Smooth muscle cell (in vitro differentiated cells): ENCODE measurements around the gene GPR146. TPM values are rescaled to one million over a fixed set of nuclear protein-coding genes. Genes with fewer than 3 reads are reported as not detected.

Source experiments
- DNase-seq: peaks from one replicate; lab custom pipeline; 2025; ENCODE audit not compliant: unreplicated experiment; lab: John Stamatoyannopoulos, UW
- H2AFZ ChIP-seq: fragments of 200-600 bp; sonication (generic); 2 replicates; pipeline ENCODE4 v1.6.0; 2016; ENCODE audit warnings: antibody characterized with exemption, low read depth, mild to moderate bottlenecking
- H3F3A ChIP-seq: fragments of 200-600 bp; sonication (generic); 2 replicates; pipeline ENCODE4 v1.6.0; 2017; ENCODE audit warnings: antibody characterized with exemption, low read depth
- H3K27ac ChIP-seq: fragments of 200-600 bp; sonication (generic); 2 replicates; pipeline ENCODE4 v1.5.1; 2016; ENCODE audit warnings: low read depth, mild to moderate bottlenecking
- H3K27me3 ChIP-seq: fragments of 200-600 bp; sonication (generic); 2 replicates; pipeline ENCODE4 v1.6.1; 2016; ENCODE audit warnings: low read depth, mild to moderate bottlenecking
- H3K36me3 ChIP-seq: fragments of 200-600 bp; sonication (generic); 2 replicates; pipeline ENCODE4 v1.5.1; 2016; ENCODE audit warnings: low read depth
- H3K4me1 ChIP-seq: fragments of 200-600 bp; sonication (generic); 2 replicates; pipeline ENCODE4 v1.5.1; 2016; ENCODE audit warnings: low read depth
- H3K4me2 ChIP-seq: fragments of 200-600 bp; sonication (generic); 2 replicates; pipeline ENCODE4 v1.6.0; 2016; ENCODE audit warnings: mild to moderate bottlenecking
- H3K4me3 ChIP-seq: fragments of 200-600 bp; sonication (generic); 2 replicates; pipeline ENCODE4 v1.5.1; 2016; ENCODE audit warnings: mild to moderate bottlenecking
- H3K79me2 ChIP-seq: fragments of 200-600 bp; sonication (generic); 2 replicates; pipeline ENCODE4 v1.6.0; 2016; ENCODE audit warnings: low read depth, mild to moderate bottlenecking
- H3K9ac ChIP-seq: fragments of 200-600 bp; sonication (generic); 2 replicates; pipeline ENCODE4 v1.6.0; 2016; ENCODE audit warnings: low read depth
- H3K9me3 ChIP-seq: fragments of 200-600 bp; sonication (generic); replicated peaks from 2 replicates; pipeline ENCODE4 v1.5.1; 2016; ENCODE audit warnings: low read depth
- H4K20me1 ChIP-seq: fragments of 200-600 bp; sonication (generic); 2 replicates; pipeline ENCODE4 v1.6.0; 2016; ENCODE audit warnings: low read depth
- CTCF ChIP-seq: fragments of 200-600 bp; sonication (generic); IDR thresholded peaks from 2 replicates; pipeline ENCODE4 v1.5.1; 2017; ENCODE audit warnings: borderline replicate concordance, mild to moderate bottlenecking, antibody characterized with exemption; ENCODE audit not compliant: insufficient read depth, poor library complexity, severe bottlenecking
- WGBS: methylation state at CpG from one replicate; pipeline ENCODE4 v1.1.7; 2016; ENCODE audit warnings: low lambda C conversion rate; 5-methylcytosine and 5-hydroxymethylcytosine counted together
- polyA plus RNA-seq: library from polyadenylated mRNA; unstranded; fragments of >200 nt; fragmentation: Nextera tagmentation; extraction: Ambion mirVana; gene quantifications from 2 replicates; pipeline ENCODE4 v1.2.1, GENCODE V29; 2016
- total RNA-seq: library from RNA; depleted of rRNA; stranded (reverse); fragments of >200 nt; gene quantifications from 2 replicates; pipeline ENCODE4 v1.2.3, GENCODE V29; 2014

GPR146 gene
- total and polyA plus RNA-seq, 2 experiments from 2014 or later, result 1.8 to 2.2 TPM

GRCh38 chr7:1081931-1082401 lies 37.6 kb downstream of the GPR146 start:
- no peak overlapping the region for H3K27ac ChIP-seq
- no peaks in the 10 kb centered on the region for H3K79me2 ChIP-seq
- H3K36me3 ChIP-seq, result no peaks in the 10 kb centered on the region
- no peaks in the 10 kb centered on the region for H3K27me3 ChIP-seq
- 74% methylated on average over 31 of the region's 31 CpGs for WGBS
- no peak overlapping the region for H3K9ac ChIP-seq
- no peaks in the 10 kb centered on the region for H3F3A ChIP-seq
- DNase-seq, result no peak
- no peak overlapping the region for H3K4me2 ChIP-seq
- peaks cover 70% of the 10 kb centered on the region for H4K20me1 ChIP-seq
- H3K9me3 ChIP-seq, result no peaks in the 10 kb centered on the region
- peaks cover 12% of the 10 kb centered on the region for H3K4me1 ChIP-seq
- no peak overlapping the region for H2AFZ ChIP-seq
- no peak for TF ChIP-seq CTCF
- no peak overlapping the region for H3K4me3 ChIP-seq

- no peak for TF ChIP-seq CTCF
- no peak for DNase-seq
- no peak overlapping the region for H3K4me2 ChIP-seq
- no peak overlapping the region for H3K27ac ChIP-seq
- no peaks in the 10 kb centered on the region for H3K36me3 ChIP-seq
- no peak overlapping the region for H3K4me3 ChIP-seq
- H3K9ac ChIP-seq, result no peak overlapping the region
- H3K79me2 ChIP-seq, result no peaks in the 10 kb centered on the region
- H2AFZ ChIP-seq, result no peak overlapping the region
- 95% methylated on average over 40 of the region's 45 CpGs for whole genome bisulfite sequencing
- peaks cover 77% of the 10 kb centered on the region for H4K20me1 ChIP-seq
- H3K27me3 ChIP-seq, result no peaks in the 10 kb centered on the region
- H3K9me3 ChIP-seq, result no peaks in the 10 kb centered on the region
- H3F3A ChIP-seq, result no peaks in the 10 kb centered on the region
- H3K4me1 ChIP-seq, result peaks cover 30% of the 10 kb centered on the region
These were observed 39.6 kb downstream of the GPR146 start for GRCh38 chr7:1083729-1084657.

- Histone ChIP-seq H3K27ac (no peak overlapping the region), H3K4me2 (no peak overlapping the region), H2AFZ (no peak overlapping the region), H3F3A (no peaks in the 10 kb centered on the region), H3K27me3 (no peaks in the 10 kb centered on the region), H3K4me1 (peaks cover 26% of the 10 kb centered on the region), H4K20me1 (peaks cover 65% of the 10 kb centered on the region), H3K79me2 (no peaks in the 10 kb centered on the region), H3K4me3 (no peak overlapping the region), H3K9ac (no peak overlapping the region), H3K9me3 (no peaks in the 10 kb centered on the region), H3K36me3 (no peaks in the 10 kb centered on the region)
- 80% methylated on average over 10 of the region's 10 CpGs for WGBS
- no peak for TF ChIP-seq CTCF
- no peak for DNase-seq
These were observed 40.9 kb downstream of the GPR146 start for GRCh38 chr7:1085266-1085665.
